ENCODE data around the gene SPATA16.

SPATA16 gene

DNA sequence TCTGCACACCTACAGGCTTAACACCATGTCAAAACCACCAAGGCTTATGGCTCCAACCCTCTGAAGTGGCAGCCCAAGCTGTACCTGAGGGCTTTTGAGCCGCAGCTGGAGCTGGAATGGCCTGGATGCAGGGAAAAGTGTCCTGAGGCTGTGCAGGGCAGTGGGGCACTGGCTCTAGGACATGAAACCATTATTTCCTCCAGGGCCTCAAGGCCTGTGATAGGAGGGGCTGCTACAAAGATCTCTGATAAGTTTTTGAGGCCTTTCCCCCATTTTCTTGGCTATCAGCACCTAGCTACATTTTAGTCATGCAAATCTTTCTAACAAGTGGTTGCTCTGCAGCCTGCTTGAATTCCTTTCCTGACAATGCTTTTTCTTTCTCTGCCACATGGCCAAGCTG, 37.6 kb downstream of the SPATA16 start:
- Histone ChIP-seq H3K4me3 (ENCODE audit: low read length) (no peak overlapping the region), H3K79me2 (ENCODE audit: control insufficient read depth, low read length) (no peaks in the 10 kb centered on the region), H3F3A (ENCODE audit: control insufficient read depth, insufficient read depth) (no peaks in the 10 kb centered on the region), H3K4me1 (ENCODE audit: control insufficient read depth, low read length) (no peaks in the 10 kb centered on the region), H3K27ac (ENCODE audit: low read depth, low read length) (no peak overlapping the region), H3K9me3 (ENCODE audit: control insufficient read depth, insufficient read depth, low read length) (no peaks in the 10 kb centered on the region), H3K36me3 (ENCODE audit: control insufficient read depth, low read length) (no peaks in the 10 kb centered on the region), H4K20me1 (ENCODE audit: control insufficient read depth, insufficient read depth, low read depth, low read length) (no peaks in the 10 kb centered on the region), H3K4me2 (ENCODE audit: low read length) (no peak overlapping the region), H3K27me3 (ENCODE audit: control insufficient read depth, low read length) (no peaks in the 10 kb centered on the region), H3K9me2 (replicated peaks; ENCODE audit: control insufficient read depth, low read length) (no peaks in the 10 kb centered on the region)
- TF ChIP-seq EZH2phosphoT487 (IDR thresholded peaks at IDR 0.05; ENCODE audit: borderline replicate concordance, low read length) = no peak
- TF ChIP-seq, protein P1, sequence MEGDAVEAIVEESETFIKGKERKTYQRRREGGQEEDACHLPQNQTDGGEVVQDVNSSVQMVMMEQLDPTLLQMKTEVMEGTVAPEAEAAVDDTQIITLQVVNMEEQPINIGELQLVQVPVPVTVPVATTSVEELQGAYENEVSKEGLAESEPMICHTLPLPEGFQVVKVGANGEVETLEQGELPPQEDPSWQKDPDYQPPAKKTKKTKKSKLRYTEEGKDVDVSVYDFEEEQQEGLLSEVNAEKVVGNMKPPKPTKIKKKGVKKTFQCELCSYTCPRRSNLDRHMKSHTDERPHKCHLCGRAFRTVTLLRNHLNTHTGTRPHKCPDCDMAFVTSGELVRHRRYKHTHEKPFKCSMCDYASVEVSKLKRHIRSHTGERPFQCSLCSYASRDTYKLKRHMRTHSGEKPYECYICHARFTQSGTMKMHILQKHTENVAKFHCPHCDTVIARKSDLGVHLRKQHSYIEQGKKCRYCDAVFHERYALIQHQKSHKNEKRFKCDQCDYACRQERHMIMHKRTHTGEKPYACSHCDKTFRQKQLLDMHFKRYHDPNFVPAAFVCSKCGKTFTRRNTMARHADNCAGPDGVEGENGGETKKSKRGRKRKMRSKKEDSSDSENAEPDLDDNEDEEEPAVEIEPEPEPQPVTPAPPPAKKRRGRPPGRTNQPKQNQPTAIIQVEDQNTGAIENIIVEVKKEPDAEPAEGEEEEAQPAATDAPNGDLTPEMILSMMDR (IDR thresholded peaks at IDR 0.05; ENCODE audit: low read depth, low read length, poor library complexity, severe bottlenecking) = no peak

- no peak for TF ChIP-seq EZH2phosphoT487 (IDR thresholded peaks at IDR 0.05; ENCODE audit: borderline replicate concordance, low read length)
- TF ChIP-seq, protein P1 (IDR thresholded peaks at IDR 0.05; ENCODE audit: low read depth, low read length, poor library complexity, severe bottlenecking) = no peak
- Histone ChIP-seq H3K4me2 (ENCODE audit: low read length) (no peak overlapping the region), H3K4me1 (ENCODE audit: control insufficient read depth, low read length) (no peaks in the 10 kb centered on the region), H3K27ac (ENCODE audit: low read depth, low read length) (no peak overlapping the region), H3K9me2 (replicated peaks; ENCODE audit: control insufficient read depth, low read length) (no peaks in the 10 kb centered on the region), H3K4me3 (ENCODE audit: low read length) (no peak overlapping the region), H4K20me1 (ENCODE audit: control insufficient read depth, insufficient read depth, low read depth, low read length) (no peaks in the 10 kb centered on the region), H3F3A (ENCODE audit: control insufficient read depth, insufficient read depth) (no peaks in the 10 kb centered on the region), H3K27me3 (ENCODE audit: control insufficient read depth, low read length) (no peaks in the 10 kb centered on the region), H3K9me3 (ENCODE audit: control insufficient read depth, insufficient read depth, low read length) (no peaks in the 10 kb centered on the region), H3K79me2 (ENCODE audit: control insufficient read depth, low read length) (no peaks in the 10 kb centered on the region), H3K36me3 (ENCODE audit: control insufficient read depth, low read length) (no peaks in the 10 kb centered on the region)
Measured at GRCh38 chr3:173098959-173099358, 42.1 kb downstream of the SPATA16 start.

DNA sequence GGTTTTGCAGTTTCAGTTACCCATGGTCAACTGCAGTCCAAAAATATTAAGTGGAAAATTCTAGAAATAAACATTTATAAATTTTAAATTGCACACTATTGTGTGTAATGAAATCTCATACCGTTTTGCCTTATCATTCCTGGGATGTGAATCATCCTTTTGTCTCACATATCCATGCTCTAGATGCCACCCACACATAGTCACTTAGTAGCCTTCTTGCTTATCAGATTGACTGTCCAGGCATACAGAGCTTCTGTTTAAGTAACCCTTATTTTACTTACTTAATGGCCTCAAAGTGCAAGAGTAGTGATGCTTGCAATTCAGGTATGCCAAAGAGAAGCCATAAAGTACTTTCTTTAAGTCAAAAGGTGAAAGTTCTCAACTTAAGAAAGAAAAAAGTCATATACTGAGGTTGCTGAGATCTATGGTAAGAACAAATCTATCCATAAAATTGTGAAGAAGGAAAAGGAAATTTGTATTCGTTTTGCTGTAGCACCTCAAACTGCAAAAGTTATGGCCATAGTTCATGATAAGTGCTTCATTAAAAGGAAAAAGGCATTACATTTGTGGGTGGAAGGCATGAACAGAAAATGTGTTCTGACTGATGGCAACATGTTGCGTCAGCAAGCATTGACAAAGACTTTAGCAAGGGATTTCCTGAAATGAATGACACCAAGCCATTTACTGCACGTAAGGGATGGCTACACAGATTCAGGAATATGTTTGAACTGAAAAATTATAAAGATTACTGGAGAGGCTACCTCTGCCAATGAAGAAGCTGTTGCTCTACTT, 43.8 kb downstream of the SPATA16 start:
- no peaks in the 10 kb centered on the region for H4K20me1 ChIP-seq (ENCODE audit: control insufficient read depth, insufficient read depth, low read depth, low read length)
- TF ChIP-seq, protein P1 (IDR thresholded peaks at IDR 0.05; ENCODE audit: low read depth, low read length, poor library complexity, severe bottlenecking) = no peak
- no peak for TF ChIP-seq EZH2phosphoT487 (IDR thresholded peaks at IDR 0.05; ENCODE audit: borderline replicate concordance, low read length)
- H3K27me3 ChIP-seq (ENCODE audit: control insufficient read depth, low read length) = no peaks in the 10 kb centered on the region
- H3K4me1 ChIP-seq (ENCODE audit: control insufficient read depth, low read length) = no peaks in the 10 kb centered on the region
- no peaks in the 10 kb centered on the region for H3K9me3 ChIP-seq (ENCODE audit: control insufficient read depth, insufficient read depth, low read length)
- H3K4me2 ChIP-seq (ENCODE audit: low read length) = no peak overlapping the region
- no peaks in the 10 kb centered on the region for H3K9me2 ChIP-seq (replicated peaks; ENCODE audit: control insufficient read depth, low read length)
- no peaks in the 10 kb centered on the region for H3F3A ChIP-seq (ENCODE audit: control insufficient read depth, insufficient read depth)
- no peak overlapping the region for H3K27ac ChIP-seq (ENCODE audit: low read depth, low read length)
- no peak overlapping the region for H3K4me3 ChIP-seq (ENCODE audit: low read length)
- no peaks in the 10 kb centered on the region for H3K79me2 ChIP-seq (ENCODE audit: control insufficient read depth, low read length)
- no peaks in the 10 kb centered on the region for H3K36me3 ChIP-seq (ENCODE audit: control insufficient read depth, low read length)

Data from DOHH2 (cell line).